HG03521 (cell line): ENCODE results near the gene KDM4F.

ENCODE experiments used
- ATAC-seq: cut with Tn5 transposase; IDR thresholded peaks from one replicate; pipeline ENCODE4 v1.9.1; 2021; ENCODE audit warnings: mild to moderate bottlenecking, moderate library complexity; ENCODE audit not compliant: unreplicated experiment

Gene KDM4F

GRCh38 chr11:95089620-95090542, 40.7 kb downstream of the KDM4F start, which contains the start of gene ENDOD1:
Gene ENDOD1, plus strand, starts transcription at chr11:95089846. Its CDS starts 82 bp downstream, at chr11:95089928.
- peak; percentile 93 for ATAC-seq

DNA sequence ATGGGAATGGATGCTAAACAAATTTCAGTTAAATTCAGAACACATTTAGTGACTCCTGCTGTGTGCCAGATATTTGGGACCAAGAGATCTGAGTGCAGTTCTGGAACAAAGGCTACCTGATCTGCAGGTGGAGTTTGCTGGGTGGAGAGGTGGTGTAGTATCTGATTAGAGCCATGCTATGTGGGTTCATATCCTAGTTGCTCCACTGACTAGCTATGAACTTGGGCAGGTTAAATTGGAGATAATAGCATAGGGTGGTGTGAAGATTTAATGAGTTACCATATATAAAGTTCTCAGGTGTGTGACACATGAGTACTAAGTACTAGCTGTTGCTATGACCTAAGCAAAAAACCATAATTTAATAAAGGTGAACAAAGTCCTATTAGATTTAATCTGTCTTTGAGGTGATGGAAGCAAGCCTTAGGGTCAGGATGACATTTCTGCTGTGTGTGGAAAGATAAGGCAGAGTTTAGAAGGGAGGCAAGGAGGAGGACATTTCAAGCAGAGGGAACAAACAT, 42.5 kb downstream of the KDM4F start:
- ATAC-seq, result no peak

DNA sequence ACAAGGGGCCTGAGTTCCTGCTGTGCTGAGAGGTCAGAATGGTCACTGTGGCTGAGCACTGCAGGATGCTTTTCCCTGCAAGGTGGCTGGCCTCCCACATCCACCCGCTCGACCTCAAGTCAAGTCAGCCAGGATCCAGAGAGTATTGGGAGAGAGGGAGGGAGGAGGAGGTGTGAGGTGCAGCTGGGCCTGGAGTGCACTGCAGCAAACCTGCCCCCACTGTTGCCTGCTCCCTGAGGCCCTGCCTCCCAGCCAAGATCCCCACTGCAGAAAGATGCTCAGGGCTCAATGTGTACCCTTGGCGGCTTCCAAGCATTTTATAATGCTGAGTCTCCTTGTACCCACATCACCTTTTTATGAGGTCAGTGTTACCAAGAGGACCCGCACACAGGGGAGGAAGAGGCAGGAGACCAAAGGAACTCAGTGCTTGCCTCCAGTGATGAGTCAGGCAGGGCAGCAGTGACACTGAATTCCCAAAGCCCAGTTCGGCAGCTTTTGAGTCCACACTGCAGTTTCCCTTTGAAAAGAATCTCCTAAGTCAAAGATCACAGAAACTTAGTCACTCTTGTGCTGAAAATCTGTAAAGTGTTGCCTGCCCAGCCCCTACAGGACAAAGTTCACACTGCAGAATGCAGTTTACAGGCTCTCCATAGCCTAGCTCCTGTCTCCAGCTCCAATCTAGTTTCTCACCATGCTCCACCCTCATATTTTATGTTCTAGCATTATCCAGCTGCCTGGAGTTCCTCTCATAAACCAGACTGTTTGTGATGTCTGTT, 43.5 kb downstream of the KDM4F start:
- no peak for ATAC-seq

- no peak for ATAC-seq
Measured at GRCh38 chr11:95093548-95093947, 44.3 kb downstream of the KDM4F start.

- peak; percentile 79 for ATAC-seq
Measured at GRCh38 chr11:95095858-95096587, 46.8 kb downstream of the KDM4F start.

DNA sequence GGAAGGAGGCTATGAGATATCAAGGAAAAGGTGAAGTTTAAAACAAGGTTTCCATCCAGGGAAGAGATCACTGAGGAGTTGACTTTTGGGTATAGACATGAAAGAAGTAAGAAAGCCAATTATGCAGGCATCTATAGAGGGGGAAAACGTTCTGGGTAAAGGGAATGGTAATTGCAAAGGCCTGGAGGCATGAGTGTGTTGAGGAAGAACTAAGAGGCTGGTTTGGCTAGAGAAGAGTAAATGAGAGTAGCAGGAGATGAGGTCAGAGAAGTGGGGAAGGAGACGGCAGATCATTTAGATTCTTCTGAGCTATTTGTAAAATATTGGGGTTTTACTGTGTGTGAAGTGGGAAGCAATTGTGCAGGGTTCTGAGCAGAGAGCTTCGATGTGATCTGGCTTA, 48.0 kb downstream of the KDM4F start:
- no peak for ATAC-seq

DNA sequence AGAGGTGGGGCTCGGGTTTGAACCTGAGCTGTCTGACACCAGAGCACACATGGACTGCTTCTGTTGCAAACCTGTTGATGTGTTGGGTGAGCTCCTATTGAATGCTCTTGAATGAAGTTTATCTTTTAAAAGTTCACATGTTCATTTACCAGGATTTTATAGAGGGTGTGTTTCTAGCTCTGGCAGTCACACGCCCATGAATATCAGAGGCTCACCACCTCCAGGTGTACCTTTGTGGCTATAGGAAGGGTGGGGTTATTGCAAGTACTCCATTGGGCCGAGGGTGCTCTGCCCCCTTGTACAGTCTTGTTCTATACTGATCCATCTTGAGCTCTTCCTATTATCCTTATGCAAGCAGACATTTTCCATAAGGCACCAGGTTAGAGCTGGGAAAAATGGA, 49.6 kb downstream of the KDM4F start:
- no peak for ATAC-seq

DNA sequence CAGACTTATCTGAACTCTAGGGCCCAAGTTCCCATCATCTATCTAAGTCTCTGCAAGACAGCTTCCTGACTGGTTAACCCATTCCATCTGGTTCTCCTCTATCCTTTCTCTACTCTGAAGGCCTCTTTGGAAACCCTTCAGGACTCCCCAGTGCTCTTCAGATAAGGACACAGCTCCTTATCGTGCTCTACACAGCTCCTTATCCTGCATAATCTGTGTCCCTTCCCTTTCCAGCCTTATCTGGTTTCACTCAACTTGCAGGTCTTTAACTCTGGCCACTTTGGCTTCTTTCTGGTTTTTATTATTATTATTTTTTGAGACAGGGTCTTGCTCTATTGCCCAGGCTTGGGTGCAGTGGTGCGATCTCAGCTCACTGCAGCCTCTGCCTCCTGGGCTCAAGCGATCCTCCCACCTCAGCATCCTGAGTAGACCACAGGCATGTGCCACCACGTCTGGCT, 51.0 kb downstream of the KDM4F start:
- ATAC-seq, result no peak
